ENCODE data around the gene TES.
"Not testable (repeated sequence)": the region's sequence is repeated elsewhere in the genome, so short reads cannot be mapped to it uniquely, and the experiment has no call there.

Gene TES

DNA sequence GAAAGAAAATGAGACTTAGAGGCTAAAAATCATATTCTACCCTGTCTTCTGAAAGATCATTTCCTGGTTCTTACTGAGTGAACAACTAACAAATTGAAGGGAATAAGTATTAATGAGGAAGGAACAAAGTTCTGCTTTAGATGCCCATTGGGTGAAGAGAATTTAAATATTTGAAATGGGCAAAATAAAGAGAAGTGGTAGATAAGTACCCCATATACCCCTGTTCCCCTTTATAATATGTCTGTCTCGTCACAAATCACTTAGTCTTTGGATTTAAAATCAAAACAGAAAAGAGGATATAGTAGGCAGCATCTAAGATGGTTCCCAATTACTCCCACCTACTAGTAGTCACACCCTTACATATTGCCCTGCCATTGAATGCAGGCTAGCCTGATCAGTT, 13.2 kb downstream of the TES start:
- no peak for DNase-seq (ENCODE audit: low spot score)

DNA sequence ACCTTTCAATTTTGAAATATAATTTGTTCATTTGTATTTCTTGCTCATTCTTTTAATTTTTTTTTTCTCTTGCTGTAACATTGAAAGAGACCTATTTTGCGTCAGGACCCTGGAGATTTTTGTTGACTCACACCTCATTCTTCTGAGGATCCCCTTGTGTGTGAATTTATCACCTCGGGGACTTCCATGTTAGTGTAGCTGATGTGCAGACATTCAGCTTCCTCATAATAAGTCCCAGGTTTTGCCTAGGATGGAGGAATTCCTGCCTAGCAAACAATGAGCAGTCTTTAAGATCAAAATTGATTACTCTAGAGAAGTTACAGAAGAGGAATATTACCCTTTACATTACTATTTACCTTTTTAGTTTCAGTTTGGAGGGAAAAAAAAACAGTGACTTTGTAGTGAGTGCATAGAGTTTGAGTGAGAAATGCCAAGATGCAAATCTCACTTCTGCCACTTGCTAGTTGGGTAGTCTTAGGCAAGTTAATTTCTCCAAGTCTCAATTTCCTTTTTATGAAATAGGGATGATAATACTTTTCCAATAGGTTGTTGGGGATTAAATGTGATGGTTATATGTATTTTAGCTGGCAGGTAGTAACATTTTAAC, 14.3 kb downstream of the TES start:
- DNase-seq (ENCODE audit: low spot score), result no peak

DNA sequence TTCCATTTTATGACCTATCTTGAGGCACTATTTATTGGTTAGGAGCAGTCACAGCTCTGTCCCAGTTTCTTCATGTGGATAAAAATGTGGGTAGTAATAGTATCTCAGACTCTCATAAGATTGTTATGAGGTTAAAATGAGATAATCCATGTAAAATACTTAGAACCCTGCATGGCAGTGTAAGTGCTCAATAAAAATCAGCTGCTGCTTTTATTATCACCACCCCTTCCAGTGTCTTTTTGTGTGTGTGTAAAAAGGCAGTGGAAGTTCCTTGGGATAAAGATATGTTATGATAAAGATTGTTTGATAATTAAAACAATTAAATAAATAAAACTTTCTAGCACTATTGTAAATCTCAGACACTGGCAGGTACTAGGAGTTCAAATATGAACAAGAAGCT, 15.5 kb downstream of the TES start:
- DNase-seq (ENCODE audit: low spot score), result no peak

DNA sequence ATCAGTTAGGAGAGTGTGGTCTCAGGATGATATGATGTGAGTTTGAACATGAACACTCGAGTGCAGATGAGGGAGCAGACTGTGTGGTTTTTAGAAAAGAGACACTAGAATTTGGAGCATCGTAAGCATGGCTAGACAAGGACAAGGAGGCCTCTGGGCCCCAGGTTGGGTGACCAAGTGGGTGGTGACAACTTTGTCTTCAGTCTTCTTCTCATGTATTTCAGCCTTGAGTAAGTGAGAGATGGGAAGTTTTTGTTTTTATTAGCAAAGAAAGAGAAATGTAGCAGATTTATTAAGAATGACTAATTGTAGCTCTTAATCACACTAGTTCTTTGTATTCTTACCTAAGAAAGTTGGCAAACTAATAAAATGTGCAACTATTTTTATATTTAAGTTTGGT, 16.3 kb downstream of the TES start:
- DNase-seq (ENCODE audit: low spot score), result no peak

DNA sequence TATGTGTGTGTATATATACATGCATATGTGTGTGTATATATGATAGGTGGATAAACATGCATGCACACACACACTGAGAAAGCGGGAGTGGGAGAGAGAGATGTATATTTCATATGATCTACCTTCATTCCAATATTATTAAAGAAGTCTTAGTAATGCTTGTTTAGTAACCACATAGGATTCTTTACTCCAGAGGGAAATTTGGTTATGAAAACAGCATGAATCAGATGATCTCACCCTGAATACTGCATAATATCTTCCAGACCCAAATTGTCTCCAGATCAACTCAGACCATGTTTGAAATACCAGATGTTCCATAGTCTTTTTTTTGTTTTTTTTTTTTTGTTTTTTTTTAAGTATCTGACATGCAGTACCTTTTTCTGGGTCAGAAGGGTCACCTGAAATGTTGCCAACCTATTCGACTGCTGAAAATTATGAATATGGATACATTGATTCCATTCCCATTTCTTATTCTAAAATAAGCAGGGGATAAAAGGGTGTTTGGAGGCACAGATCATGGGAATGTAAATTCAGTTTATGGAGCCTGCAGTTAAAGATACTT, 17.4 kb downstream of the TES start:
- DNase-seq (ENCODE audit: low spot score), result peak; percentile 71

DNA sequence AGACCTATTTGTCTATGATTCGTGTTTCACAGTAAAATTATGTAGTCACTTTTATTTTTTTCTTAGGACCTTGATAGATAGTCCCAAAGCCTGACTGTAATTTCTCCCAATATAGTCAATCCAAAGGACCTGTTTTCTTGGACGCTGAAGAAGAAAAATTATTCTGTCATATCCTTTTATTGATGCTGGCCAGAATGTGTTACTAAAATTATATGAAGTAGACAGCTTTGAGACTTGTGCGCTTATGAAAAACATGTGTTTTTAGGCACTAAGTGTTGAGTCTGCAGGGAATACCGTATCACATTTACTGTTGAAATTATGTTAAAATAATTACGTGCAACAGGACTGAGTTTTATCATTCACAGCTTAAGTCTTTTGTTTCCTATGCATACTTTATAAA, 17.9 kb downstream of the TES start:
- DNase-seq (ENCODE audit: low spot score), result no peak

DNA sequence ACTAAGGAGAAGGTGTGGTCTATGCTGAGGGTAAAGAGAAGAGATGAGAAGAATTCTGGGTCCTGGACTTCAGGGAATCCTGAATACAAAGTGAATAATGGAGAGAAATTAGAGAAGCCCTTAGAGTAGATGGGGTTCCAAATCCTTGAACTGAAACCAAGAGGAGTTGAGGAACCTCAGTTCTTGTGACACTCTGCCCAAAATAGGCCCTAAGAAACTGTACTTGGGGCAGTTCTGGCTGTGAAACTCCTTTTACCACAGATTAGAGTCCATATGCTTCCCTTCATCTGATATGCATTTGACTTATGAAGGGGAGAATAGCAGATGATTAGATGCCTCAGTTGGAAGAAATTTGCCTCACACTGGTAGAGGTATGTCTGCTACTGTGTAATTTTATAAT, 19.0 kb downstream of the TES start:
- no peak for DNase-seq (ENCODE audit: low spot score)

DNA sequence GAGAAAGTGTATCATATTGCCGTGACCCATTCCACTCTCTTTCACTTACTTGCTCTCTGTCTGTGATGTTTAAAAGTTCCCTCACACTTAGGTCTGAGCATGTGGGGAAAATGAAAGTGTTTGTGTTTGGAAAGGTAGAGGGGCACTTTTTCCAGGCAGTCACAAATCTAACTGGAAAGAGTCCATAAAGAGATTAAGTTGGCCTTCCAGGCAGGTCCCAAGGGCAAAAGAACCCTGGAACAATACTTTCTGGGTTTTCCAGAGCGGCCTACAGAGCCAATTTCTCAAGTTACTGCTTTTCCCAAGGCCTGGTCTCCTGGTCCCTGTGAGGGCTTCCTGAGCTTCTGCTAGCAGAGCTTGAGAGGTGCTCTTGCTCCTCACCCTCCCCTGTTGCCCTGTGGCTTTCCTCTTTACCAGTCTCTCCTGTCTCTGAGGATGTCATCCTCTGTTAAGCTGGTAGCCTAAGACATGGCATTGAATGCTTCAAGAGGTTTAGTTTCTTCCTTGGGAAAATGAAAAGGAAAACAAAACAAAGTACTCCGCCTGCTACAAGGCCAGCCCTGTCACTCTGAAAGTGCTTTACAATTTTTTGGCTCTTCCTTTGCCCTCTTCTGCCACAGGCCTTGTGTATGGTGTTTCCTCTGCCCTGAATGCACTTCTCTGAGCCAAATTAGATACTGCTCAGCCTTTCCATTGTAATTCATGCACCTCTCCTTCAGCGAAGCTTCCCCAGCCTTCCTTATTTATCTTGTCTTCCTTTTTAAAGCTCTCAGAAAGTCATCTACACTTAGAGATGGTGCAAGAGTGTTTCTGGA, 20.1 kb downstream of the TES start:
- DNase-seq (ENCODE audit: low spot score), result no peak

DNA sequence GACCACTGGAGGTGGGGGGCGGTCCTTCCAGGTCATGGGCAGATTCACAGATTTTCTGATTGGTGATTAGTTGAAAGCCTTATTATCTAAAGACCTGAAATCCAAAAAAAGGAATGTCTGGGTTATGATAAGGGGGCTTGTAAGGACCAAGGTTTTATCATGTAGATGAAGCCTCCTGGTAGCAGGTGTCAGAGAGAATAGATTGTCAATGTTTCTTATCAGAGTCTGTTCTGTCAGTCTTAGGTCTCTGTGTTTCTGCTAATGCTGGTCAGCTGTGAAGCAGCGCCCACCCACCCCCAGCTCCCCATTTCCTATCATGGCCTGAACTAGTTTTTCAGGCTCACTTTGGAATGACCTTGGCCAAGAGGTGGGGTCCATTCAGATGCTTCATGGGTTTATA, 21.2 kb downstream of the TES start:
- no peak for DNase-seq (ENCODE audit: low spot score)

DNA sequence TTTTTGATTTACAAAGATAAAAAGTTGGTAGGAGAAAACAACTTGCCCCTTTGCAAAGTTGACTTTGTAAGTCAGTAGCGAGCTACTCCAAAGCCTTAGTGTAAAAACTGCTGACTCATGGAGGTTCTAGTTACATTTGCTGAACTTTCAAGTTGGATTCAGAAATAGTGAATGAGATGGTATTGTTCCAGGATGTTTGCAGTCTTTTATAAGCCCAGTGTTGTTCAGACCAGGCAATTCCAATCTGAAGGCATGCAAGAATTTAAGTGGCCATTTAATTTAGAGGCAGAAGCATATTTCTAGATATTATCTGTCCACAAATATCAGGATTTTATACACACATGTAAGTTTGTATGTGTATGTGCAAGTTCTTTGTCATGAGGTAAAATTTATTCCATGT, 21.6 kb downstream of the TES start:
- DNase-seq (ENCODE audit: low spot score), result no peak

DNA sequence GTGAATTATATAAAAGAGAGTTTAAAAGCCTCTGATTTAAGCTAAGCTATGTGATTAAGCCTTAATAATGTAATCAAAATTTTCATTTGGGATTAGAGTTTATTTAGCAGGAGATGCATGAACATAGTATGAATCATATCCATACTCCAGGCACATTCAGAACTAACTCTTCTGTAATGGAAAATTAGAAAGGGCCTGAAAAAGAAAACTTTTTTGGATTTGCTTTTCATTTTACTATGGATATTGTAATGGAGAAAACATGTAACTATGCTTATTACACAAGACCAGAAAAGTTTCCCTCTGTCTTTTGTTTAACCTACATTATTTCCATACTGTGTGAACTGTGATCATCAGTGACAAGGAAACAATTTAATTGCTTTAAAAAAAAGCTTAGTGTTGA, 22.0 kb downstream of the TES start:
- DNase-seq (ENCODE audit: low spot score), result no peak

DNA sequence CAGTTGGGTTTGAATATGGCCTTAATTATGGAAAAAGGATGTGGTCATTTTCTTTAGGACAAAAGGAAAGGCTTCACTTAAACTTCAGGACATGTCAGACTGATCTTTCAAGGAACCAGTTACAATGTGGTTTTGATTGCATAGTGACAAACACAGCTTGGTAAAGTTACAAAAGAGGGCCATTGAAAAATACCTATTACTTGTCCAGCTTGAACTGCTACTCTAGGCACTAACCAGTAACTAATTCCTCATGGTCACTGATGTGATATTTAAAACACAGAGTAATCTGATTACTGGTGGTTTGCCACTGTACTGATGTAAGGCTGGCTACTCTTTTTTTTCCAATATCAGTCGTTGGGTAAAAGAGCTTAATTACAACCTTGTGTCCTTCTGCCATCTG, 22.6 kb downstream of the TES start:
- no peak for DNase-seq (ENCODE audit: low spot score)

DNA sequence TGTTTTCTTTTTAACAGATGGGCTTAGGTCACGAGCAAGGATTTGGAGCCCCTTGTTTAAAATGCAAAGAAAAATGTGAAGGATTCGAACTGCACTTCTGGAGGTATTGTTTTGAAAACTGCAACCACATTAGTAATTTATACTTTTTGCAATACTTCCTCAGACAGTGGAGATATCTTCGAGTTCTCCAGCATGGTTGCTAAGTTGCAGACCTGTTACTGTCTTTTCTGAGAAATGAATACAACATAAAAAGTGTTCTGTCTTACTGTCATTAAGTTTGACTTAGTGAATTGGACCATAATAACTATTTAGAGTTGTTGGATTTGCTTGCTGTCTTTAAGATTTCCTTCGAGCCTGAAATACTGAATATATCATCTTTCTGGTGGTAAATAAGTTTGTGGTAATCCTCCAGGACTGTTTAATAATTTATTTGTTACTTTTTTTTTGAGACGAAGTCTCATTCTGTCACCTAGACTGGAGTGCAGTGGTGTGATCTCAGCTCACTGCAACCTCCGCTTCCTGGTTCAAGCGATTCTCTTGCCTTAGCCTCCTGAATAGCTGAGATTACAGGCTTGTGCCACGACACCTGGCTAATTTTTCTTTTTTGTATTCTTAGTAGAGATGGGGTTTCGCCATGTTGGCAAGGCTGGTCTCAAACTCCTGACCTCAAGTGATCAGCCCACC, 24.3 kb downstream of the TES start:
- no peak for DNase-seq (ENCODE audit: low spot score)

DNA sequence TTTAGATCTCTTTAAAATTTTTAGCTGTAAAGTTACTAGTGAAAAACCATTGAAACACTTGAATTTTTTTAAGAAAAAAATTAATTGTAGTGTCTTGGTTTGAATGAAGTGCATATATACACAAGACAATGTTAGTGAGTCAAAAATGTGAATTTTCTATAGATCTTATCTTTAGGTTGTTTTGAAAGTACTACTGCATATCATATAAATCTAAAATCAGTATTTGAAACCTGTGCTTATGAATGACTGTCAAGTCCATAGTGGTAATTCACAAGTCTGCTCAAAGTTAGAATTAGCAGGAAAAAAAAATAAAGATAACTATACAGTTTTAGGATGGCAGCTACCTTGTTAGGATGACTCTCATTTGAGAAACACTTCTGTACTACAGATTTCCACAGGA, 25.0 kb downstream of the TES start:
- DNase-seq (ENCODE audit: low spot score), result no peak

DNA sequence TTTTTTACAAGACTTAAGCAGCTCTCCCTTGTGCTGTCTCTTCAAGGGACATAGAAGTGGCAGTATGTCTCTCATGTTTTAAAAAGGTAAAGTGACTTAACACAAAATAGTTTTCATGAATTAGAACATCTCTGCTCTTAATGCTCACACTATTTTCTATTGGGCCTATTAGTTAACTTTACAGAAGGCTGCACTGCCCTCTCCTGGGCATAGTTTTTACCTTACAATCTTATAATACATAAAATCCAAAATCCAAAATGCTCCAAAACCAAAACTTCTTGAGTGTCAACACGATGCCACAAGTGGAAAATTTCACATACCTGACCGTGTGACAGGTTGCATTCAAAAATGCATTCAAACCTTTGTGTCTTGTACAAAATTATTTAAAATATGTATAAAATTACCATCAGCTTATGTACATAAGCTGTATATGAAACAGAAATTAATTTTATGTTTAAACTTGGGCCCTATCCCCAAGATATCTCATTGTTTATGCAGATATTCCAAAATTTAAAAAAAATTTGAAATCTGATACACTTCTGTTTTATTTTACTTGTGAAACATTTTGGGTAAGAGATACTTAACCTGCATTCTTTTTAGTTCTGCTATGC, 25.8 kb downstream of the TES start:
- peak; percentile 52 for DNase-seq (ENCODE audit: low spot score)

DNA sequence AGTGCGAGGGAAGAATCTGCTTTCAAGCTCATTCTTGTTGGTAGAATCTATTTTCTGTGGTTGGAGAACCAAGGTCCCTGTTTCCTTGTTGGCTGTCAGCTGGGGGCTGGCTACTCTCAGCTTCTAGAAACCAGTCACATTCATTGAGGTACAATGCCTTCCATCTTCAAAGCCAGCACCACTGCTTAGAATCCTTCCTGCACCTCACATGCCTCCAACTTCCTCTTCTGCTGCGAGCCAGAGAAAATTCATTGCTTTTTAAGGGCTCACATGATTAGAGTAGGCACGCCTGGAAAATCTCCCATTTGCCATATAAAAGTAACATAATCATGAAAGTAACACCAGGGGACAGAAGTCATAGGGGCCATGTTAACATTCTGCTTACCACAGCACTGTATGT, 28.7 kb downstream of the TES start:
- DNase-seq (ENCODE audit: low spot score), result no peak

DNA sequence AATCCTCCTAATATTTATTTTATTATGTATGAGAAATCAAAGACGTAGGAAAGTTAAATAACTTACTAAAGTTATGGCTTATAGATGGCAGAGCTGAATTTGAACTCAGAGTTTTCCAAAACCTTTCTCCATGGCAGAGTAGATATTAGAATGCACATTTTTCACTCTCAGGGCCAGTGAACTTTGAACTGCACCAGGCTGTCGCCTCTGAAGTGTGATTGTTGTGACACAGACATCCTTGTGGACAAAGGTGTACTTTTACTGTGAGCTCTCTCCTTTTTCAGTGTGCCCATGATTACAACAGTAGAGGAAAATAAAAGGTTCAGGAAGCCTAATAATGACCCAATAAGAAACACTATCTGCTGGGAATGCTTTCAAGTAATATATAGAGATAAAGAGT, 29.1 kb downstream of the TES start:
- no peak for DNase-seq (ENCODE audit: low spot score)

DNA sequence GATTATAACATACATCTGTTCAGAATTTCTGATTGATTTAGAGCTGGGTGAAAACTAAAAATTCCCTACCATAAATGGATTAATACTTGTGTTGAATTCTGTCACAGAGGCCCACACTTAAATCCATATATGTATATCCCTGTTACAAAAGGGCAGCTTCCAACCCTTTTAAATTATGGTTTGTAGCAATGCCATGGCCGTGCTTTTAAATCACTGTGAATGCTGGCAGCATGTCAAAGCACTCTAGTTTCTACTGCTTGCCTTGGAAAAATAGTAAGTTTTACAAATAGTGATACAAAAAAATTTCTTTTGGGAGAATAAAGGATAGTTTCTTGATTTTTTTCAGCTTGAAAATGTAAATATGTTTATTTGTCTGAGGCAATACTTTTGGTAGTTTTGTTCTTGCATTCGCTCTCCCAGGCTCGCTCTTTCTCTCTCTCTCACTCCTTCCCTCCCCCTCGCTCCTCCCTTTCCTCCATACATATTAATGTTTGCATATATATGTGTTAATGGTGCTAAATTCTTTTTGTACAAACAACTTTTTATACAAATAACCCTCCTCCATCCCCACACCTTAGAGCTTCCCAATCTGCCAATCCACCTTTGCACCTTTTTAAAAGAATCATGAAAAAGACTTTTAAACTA, 29.8 kb downstream of the TES start:
- DNase-seq (ENCODE audit: low spot score), result no peak

DNA sequence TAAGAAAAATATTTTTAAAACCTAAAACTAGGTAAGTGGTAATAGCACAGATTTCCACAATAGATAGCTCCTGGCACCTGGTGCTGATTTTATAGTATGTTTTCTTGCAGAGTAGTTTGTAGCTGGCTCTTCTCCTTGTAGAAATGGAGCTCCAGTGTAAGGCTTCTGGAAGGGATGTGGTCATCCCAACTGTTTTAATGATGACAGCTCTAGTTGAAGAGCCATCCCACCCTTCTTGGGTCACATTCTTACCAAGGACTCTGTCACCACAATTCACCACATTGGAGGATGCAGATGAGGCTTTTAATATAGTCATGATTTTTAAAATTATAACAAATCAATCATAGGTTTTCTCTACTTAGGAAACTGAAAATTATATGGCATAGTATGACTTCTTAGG, 31.0 kb downstream of the TES start:
- DNase-seq (ENCODE audit: low spot score), result no peak

DNA sequence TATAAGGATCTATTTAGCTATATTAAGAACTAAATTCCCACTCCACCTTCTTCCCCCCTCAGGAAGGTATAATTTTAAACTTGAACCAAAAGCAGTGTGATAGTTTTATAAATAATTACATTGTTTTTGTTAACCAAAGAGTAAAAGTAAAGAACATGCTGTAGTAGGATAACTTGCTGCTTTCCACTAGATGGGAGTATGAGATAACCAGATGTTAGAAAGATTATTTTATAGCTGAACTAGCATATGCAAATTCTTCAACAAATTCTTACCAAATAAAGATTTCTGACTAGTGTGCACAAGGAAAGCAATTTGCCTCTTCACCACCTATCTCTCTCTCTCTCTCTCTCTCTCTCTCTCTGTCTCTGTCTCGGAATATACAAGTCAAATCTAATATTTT, 31.8 kb downstream of the TES start:
- no peak for DNase-seq (ENCODE audit: low spot score)

DNA sequence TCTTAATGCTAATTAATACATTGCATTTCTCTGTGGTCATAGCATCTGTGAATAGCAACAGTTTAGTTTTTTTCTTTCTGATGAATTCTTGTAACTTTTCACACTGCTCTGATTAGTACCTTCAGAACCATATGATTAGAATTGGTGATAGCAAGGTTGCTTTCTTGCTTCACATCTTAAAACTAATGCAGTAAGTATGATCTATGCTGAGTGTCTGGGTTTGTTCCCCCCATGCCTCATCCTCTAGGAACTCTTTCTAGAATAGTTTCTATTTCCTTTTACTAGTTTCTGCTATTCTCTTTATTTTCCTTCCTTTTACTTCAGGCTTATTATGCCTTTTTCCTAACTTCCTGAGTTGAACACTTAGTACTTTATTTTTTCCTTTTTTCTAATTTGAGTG, 32.4 kb downstream of the TES start:
- DNase-seq (ENCODE audit: low spot score), result no peak

DNA sequence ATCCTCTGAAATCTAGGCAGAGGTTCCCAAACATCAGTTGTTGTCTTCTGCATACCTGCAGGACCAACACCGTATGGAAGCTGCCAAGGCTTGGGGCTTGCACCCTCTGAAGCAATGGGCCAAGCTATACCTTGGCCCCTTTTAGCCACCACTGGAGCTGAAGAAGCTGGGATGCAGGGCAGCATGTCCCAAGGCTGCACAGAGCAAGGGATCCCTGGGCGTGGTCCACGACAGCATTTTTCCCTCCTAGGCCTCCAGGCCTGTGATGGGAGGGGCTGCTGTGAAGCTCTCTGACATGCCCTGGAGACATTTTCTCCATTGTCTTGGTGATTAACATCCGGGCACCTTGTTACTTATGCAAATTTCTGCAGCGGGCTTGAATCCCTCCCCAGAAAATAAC, 34.5 kb downstream of the TES start:
- DNase-seq (ENCODE audit: low spot score), result not testable (repeated sequence)

Data from AG08395 (cell line).